DND-41 (cell line): ENCODE data around the gene HNF1B.

Experiments
- ATAC-seq: fragments of 200-7000 bp; cut with Tn5 transposase; 3 replicates; pipeline ENCODE4 v1.9.1; 2021; ENCODE audit warnings: low read depth; ENCODE audit not compliant: insufficient read depth
- DNase-seq: peaks from one replicate; pipeline ENCODE4 v3.0.0-alpha.2; 2020
- H2AFZ ChIP-seq: 2 replicates; pipeline ENCODE4 v1.6.0; 2012; ENCODE audit warnings: low read depth, low read length
- H3K27ac ChIP-seq: 2 replicates; pipeline ENCODE4 v1.5.1; 2012; ENCODE audit warnings: low read length, inconsistent platforms
- H3K27me3 ChIP-seq: fragments of 200-600 bp; sonication (generic); 2 replicates; pipeline ENCODE4 v1.6.0; 2012; ENCODE audit warnings: low read length, mild to moderate bottlenecking, inconsistent platforms; ENCODE audit not compliant: insufficient read depth, poor library complexity
- H3K36me3 ChIP-seq: 2 replicates; pipeline ENCODE4 v1.5.1; 2012; ENCODE audit warnings: low read length, inconsistent platforms; ENCODE audit not compliant: insufficient read depth
- H3K4me1 ChIP-seq: 2 replicates; pipeline ENCODE4 v1.5.1; 2012; ENCODE audit warnings: mild to moderate bottlenecking, low read length; ENCODE audit not compliant: insufficient read depth
- H3K4me2 ChIP-seq: 2 replicates; pipeline ENCODE4 v1.6.0; 2012; ENCODE audit warnings: mild to moderate bottlenecking, moderate library complexity, low read length, inconsistent platforms; ENCODE audit not compliant: insufficient read depth
- H3K4me3 ChIP-seq, 2 experiments: fragments of 200-600 bp in 1 of 2; shearing (Covaris generic) in 1 of 2; 2 replicates each; pipeline ENCODE4 v1.5.1; 2012 to 2016; ENCODE audit warnings: inconsistent platforms in 2 of 2, low read length in 2 of 2, mild to moderate bottlenecking in 2 of 2, low read depth in 1 of 2, moderate library complexity in 1 of 2
- H3K79me2 ChIP-seq: 2 replicates; pipeline ENCODE4 v1.6.0; 2012; ENCODE audit warnings: low read length, inconsistent platforms; ENCODE audit not compliant: insufficient read depth
- H3K9ac ChIP-seq: 2 replicates; pipeline ENCODE4 v1.6.0; 2012; ENCODE audit warnings: low read depth, mild to moderate bottlenecking, inconsistent platforms, low read length, moderate library complexity
- H3K9me3 ChIP-seq: 2 replicates; pipeline ENCODE4 v1.5.1; 2012; ENCODE audit warnings: low read length, moderate library complexity, mild to moderate bottlenecking, inconsistent platforms; ENCODE audit not compliant: insufficient read depth, severe bottlenecking
- H4K20me1 ChIP-seq: 2 replicates; pipeline ENCODE4 v1.6.0; 2012; ENCODE audit warnings: low read length; ENCODE audit not compliant: insufficient read depth
- CTCF ChIP-seq: IDR thresholded peaks from 2 replicates; pipeline ENCODE4 v1.5.1; 2012; ENCODE audit warnings: borderline replicate concordance, low read length, moderate library complexity, mild to moderate bottlenecking; ENCODE audit not compliant: poor library complexity, severe bottlenecking; ENCODE audit errors: extremely low read depth
- EZH2 ChIP-seq: IDR thresholded peaks from 3 replicates; pipeline ENCODE4 v1.6.1; 2012; ENCODE audit warnings: borderline replicate concordance, low read depth, mild to moderate bottlenecking, moderate library complexity, low read length, inconsistent platforms; ENCODE audit not compliant: severe bottlenecking

HNF1B gene

GRCh38 chr17:37725021-37725595, 19.8 kb downstream of the HNF1B start:
- peaks cover 5% of the 10 kb centered on the region for H3K27me3 ChIP-seq
- no peaks in the 10 kb centered on the region for H4K20me1 ChIP-seq
- no peaks in the 10 kb centered on the region for H3K36me3 ChIP-seq
- no peaks in the 10 kb centered on the region for H3K4me1 ChIP-seq
- no peak overlapping the region for H3K9ac ChIP-seq
- no peak overlapping the region for H3K27ac ChIP-seq
- H2AFZ ChIP-seq = no peak overlapping the region
- no peaks in the 10 kb centered on the region for H3K9me3 ChIP-seq
- ATAC-seq = no peak
- no peak for DNase-seq
- no peak overlapping the region for H3K4me3 ChIP-seq
- no peak overlapping the region for H3K4me2 ChIP-seq
- no peaks in the 10 kb centered on the region for H3K79me2 ChIP-seq
- TF ChIP-seq EZH2 (no peak), CTCF (no peak)

DNA sequence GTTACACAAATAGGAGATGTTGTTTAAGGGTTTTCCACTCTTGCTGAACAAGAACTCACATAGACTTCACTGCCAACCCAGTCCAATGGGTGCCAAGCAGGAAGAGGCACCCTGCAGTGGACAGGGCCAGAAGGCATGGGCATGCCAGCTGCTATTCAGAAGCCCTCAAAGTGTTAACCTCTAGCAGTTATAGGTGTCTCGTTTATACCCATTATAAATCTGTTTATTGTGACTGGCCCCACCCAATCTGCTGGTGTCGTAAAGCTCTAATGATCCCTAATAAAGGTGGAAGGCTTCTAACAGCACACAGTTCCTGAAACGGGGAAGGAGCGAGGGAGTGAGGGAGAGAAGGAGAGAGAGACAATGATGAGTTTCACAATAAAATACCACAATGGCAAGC, 23.9 kb downstream of the HNF1B start:
- Histone ChIP-seq H3K4me2 (no peak overlapping the region), H4K20me1 (no peaks in the 10 kb centered on the region), H2AFZ (no peak overlapping the region), H3K9me3 (no peaks in the 10 kb centered on the region), H3K27ac (no peak overlapping the region), H3K27me3 (peaks cover 11% of the 10 kb centered on the region), H3K36me3 (no peaks in the 10 kb centered on the region), H3K4me1 (no peaks in the 10 kb centered on the region), H3K9ac (no peak overlapping the region), H3K79me2 (no peaks in the 10 kb centered on the region), H3K4me3 (no peak overlapping the region)
- ATAC-seq (no peak), DNase-seq (no peak)
- TF ChIP-seq EZH2 (no peak), CTCF (no peak)

DNA sequence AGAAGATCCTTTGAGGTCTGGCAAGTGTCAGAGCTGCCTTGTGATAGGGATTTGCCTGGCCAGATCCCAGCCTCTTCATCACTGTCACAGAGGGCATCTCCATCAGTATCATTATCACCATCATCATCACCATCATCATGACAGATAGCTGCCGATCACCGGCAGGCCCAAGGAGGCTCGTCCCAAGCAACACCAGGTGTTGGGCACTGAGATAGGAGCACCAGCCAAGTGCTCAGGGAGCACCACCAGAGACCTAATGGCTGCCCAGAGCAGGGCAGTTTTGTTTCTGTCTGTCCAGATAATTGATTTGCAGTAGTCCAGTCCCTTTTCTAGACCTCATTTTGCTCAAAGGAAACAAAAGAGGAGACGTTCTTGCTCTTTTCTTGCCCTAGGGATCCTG, 25.0 kb downstream of the HNF1B start:
- ATAC-seq (no peak), DNase-seq (no peak)
- no peak overlapping the region for H3K4me3 ChIP-seq
- H4K20me1 ChIP-seq = no peaks in the 10 kb centered on the region
- H3K36me3 ChIP-seq = no peaks in the 10 kb centered on the region
- H3K4me1 ChIP-seq = no peaks in the 10 kb centered on the region
- H3K4me2 ChIP-seq = no peak overlapping the region
- no peaks in the 10 kb centered on the region for H3K9me3 ChIP-seq
- no peak overlapping the region for H2AFZ ChIP-seq
- H3K79me2 ChIP-seq = no peaks in the 10 kb centered on the region
- H3K27me3 ChIP-seq = peaks cover 11% of the 10 kb centered on the region
- TF ChIP-seq CTCF = no peak
- TF ChIP-seq EZH2 = no peak
- no peak overlapping the region for H3K9ac ChIP-seq
- no peak overlapping the region for H3K27ac ChIP-seq
